HEK293T (cell line): Measurements from ENCODE around the gene RBM48.

Experiments used
- CTCF ChIA-PET: fragments of 350-600 bp; formaldehyde crosslinking; extraction: SDS; loops from one replicate; lab custom pipeline; 2021; ENCODE audit warnings: antibody characterized with exemption, inconsistent platforms; lab: Yijun Ruan, JAX
- POLR2A ChIA-PET: fragments of 350-600 bp; formaldehyde crosslinking; extraction: SDS; loops from one replicate; lab custom pipeline; 2020; ENCODE audit warnings: antibody characterized with exemption, inconsistent platforms; lab: Yijun Ruan, JAX
- DNase-seq: peaks from one replicate; pipeline ENCODE4 v3.0.0; 2012; ENCODE audit warnings: mixed read lengths; ENCODE audit errors: extremely low spot score
- ARNT ChIP-seq: fragments of 450-650 bp; IDR thresholded peaks from 2 replicates; pipeline ENCODE4 v1.6.1; 2017; ENCODE audit warnings: mild to moderate bottlenecking
- BHLHE40 ChIP-seq: fragments of 450-650 bp; IDR thresholded peaks from 2 replicates; pipeline ENCODE4 v1.6.1; 2016; ENCODE audit warnings: mild to moderate bottlenecking, moderate library complexity, borderline replicate concordance
- CTBP1 ChIP-seq: fragments of 450-650 bp; IDR thresholded peaks from 2 replicates; pipeline ENCODE4 v1.6.1; 2016; ENCODE audit warnings: borderline replicate concordance
- ELF4 ChIP-seq: fragments of 450-650 bp; IDR thresholded peaks from 2 replicates; pipeline ENCODE4 v1.6.1; 2017; ENCODE audit warnings: antibody characterized with exemption
- FOXA1 ChIP-seq: fragments of 450-650 bp; IDR thresholded peaks from 2 replicates; pipeline ENCODE4 v1.6.1; 2016; ENCODE audit warnings: mild to moderate bottlenecking
- FOXK2 ChIP-seq: fragments of 450-650 bp; IDR thresholded peaks from 2 replicates; pipeline ENCODE4 v1.6.1; 2016; ENCODE audit warnings: mild to moderate bottlenecking
- FOXM1 ChIP-seq: fragments of 450-650 bp; IDR thresholded peaks from 2 replicates; pipeline ENCODE4 v1.6.1; 2017; ENCODE audit warnings: mild to moderate bottlenecking, borderline replicate concordance
- HDGF ChIP-seq: fragments of 450-650 bp; IDR thresholded peaks from 2 replicates; pipeline ENCODE4 v1.6.1; 2017; ENCODE audit warnings: antibody characterized with exemption, borderline replicate concordance
- L3MBTL2 ChIP-seq: fragments of 450-650 bp; conservative IDR thresholded peaks from 2 replicates; pipeline ENCODE4 v1.6.1; 2016; ENCODE audit warnings: mild to moderate bottlenecking
- LEF1 ChIP-seq: fragments of 450-650 bp; IDR thresholded peaks from 2 replicates; pipeline ENCODE4 v1.6.1; 2017; ENCODE audit warnings: mild to moderate bottlenecking, borderline replicate concordance
- NFRKB ChIP-seq: fragments of 450-650 bp; IDR thresholded peaks from 2 replicates; pipeline ENCODE4 v1.6.1; 2016; ENCODE audit warnings: mild to moderate bottlenecking, moderate library complexity
- PKNOX1 ChIP-seq: fragments of 450-650 bp; IDR thresholded peaks from 2 replicates; pipeline ENCODE4 v1.6.1; 2016
- SP1 ChIP-seq: fragments of 450-650 bp; IDR thresholded peaks from 2 replicates; pipeline ENCODE4 v1.6.1; 2017
- SUZ12 ChIP-seq: fragments of 450-650 bp; IDR thresholded peaks from 2 replicates; pipeline ENCODE4 v1.6.1; 2016; ENCODE audit warnings: mild to moderate bottlenecking
- TARDBP ChIP-seq: fragments of 450-650 bp; IDR thresholded peaks from 2 replicates; pipeline ENCODE4 v1.6.1; 2016
- ZNF384 ChIP-seq: fragments of 450-650 bp; IDR thresholded peaks from 2 replicates; pipeline ENCODE4 v1.6.1; 2016

RBM48 gene

DNA sequence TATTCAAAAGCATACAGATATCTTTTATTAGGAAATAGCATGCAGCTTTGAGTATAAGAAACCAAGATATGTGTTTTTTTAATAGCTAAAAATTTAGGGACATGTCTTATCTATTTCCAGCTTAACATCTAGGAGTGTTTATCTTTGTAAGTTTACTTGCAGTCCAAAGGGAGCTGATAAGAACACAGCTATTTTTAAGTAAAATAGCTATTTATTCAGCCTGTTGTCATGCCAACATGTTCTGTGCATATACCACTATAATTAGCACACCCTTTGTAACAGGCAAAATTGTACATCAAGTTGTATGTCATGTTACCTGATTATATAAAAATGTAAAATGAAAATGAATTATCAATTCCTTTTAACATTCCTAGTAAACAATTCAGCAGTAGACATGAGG is 32.0 kb downstream of the RBM48 start:
- CTCF ChIA-PET: no interaction called here

GRCh38 chr7:92563345-92563744 is 34.8 kb downstream of the RBM48 start:
- no peak for DNase-seq
- no peak for TF ChIP-seq L3MBTL2
- no peak for TF ChIP-seq FOXK2
- TF ChIP-seq ELF4: no peak
- TF ChIP-seq BHLHE40: no peak
- TF ChIP-seq SUZ12: no peak
- no peak for TF ChIP-seq PKNOX1
- no peak for TF ChIP-seq HDGF
- TF ChIP-seq LEF1: no peak
- ChIA-PET POLR2A (interaction anchor here (1.1 kb wide), 1 partner anchor 35 kb away, joined by 4 read pairs; the partner anchor contains the start of genes PEX1 and RBM48), CTCF (no interaction called here)

More for the DNA sequence above, 32.0 kb downstream of the RBM48 start:
- TF ChIP-seq FOXK2 (no peak), SP1 (no peak), FOXA1 (no peak), NFRKB (no peak), ELF4 (no peak), TARDBP (no peak), BHLHE40 (no peak), ZNF384 (no peak), LEF1 (no peak), ARNT (no peak), L3MBTL2 (no peak), HDGF (no peak), SUZ12 (no peak), PKNOX1 (no peak)
- POLR2A ChIA-PET: no interaction called here
- no peak for DNase-seq

DNA sequence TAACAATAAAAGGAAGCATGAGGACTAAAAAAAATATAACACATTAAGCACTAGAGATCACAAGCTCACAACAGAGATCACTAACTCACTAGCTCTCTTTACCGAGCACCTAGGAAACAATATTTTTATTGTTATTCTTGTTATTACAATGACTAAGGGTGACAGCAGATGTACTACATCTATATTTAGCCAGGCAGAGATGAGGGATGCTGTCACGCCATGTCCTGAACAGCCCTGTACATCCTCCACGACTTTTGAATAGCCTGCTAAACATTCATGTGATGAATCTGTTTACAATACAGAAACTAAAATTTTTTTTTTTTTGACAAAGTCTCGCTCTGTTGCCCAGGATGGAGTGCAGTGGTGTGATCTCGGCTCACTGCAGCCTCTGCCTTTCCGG is 38.9 kb downstream of the RBM48 start:
- POLR2A ChIA-PET: no interaction called here
- no peak for DNase-seq
- CTCF ChIA-PET: interaction anchor here (0.6 kb wide), 1 partner anchor 186 kb away, joined by 4 read pairs; no protein-coding TSS in a partner anchor
- no peak for TF ChIP-seq ELF4
- no peak for TF ChIP-seq CTBP1
- TF ChIP-seq NFRKB: no peak
- no peak for TF ChIP-seq BHLHE40
- TF ChIP-seq TARDBP: no peak
- no peak for TF ChIP-seq LEF1
- TF ChIP-seq ZNF384: no peak
- no peak for TF ChIP-seq FOXA1
- no peak for TF ChIP-seq PKNOX1
- no peak for TF ChIP-seq SUZ12
- no peak for TF ChIP-seq ARNT
- no peak for TF ChIP-seq FOXK2
- TF ChIP-seq SP1: no peak
- TF ChIP-seq FOXM1: no peak

DNA sequence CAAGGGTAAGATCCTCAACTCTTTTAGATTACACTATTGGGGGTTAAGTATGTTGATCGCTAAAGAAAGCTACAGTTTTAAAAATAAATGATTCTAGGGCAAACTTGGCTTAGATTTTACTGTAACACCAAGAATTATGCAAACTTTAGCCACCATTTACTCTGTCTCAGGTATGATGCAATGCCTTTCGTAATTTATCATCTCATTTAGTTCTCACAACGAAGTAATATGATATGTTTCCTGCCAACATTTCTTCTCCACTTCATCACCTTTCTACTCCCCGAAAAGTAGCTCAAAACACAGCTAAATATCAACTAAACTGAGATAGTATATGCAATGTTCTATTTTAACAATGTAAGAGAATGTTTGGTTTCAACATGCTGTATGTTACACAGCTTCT is 40.5 kb downstream of the RBM48 start:
- DNase-seq: no peak
- CTCF ChIA-PET: no interaction called here
- POLR2A ChIA-PET: interaction anchor here (0.7 kb wide), 1 partner anchor 9 kb away, joined by 3 read pairs; no protein-coding TSS in a partner anchor
- no peak for TF ChIP-seq SP1
- TF ChIP-seq BHLHE40: no peak
- TF ChIP-seq NFRKB: no peak

DNA sequence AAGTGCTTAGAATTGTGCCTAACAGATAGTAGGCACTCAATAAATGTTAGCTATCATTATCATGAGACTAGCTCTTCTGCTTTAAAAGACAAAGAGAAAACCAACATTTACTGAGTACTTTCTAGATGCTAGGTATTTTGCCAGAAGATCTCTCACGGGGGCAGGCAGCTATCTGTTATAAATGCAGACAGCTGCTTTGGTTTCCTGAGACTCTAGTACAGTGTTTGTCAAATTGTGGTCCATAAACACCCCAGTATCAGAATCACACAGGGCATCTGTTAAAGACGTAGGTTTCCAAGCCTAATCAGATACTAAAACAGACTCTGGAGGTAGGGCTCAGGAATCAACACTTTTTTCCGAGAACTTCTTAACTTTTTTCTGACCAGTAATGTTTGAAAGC is 47.7 kb downstream of the RBM48 start:
- no peak for DNase-seq
- TF ChIP-seq CTBP1 (no peak), NFRKB (no peak), SP1 (no peak), BHLHE40 (no peak), FOXK2 (no peak), ELF4 (no peak), ZNF384 (no peak), L3MBTL2 (no peak), LEF1 (no peak), SUZ12 (no peak), TARDBP (no peak), PKNOX1 (no peak), ARNT (no peak), HDGF (no peak), FOXM1 (no peak)
- POLR2A ChIA-PET: no interaction called here
- CTCF ChIA-PET: no interaction called here

- TF ChIP-seq ARNT (no peak), LEF1 (no peak), TARDBP (no peak), PKNOX1 (no peak), BHLHE40 (no peak), SUZ12 (no peak), NFRKB (no peak), FOXM1 (no peak)
- CTCF ChIA-PET: no interaction called here
- DNase-seq: no peak
- POLR2A ChIA-PET: no interaction called here
These were observed 54.4 kb downstream of the RBM48 start for GRCh38 chr7:92582948-92583347.
